GM12878 (cell line): ENCODE results near the gene KISS1R. TPM values are rescaled to one million over a fixed set of nuclear protein-coding genes. Genes with fewer than 3 reads are reported as not detected.

ENCODE experiments used
- HDAC2 ChIP-seq: fragments of 200-600 bp; sonication (generic); IDR thresholded peaks from 2 replicates; pipeline ENCODE4 v1.6.1; 2017
- MEF2A ChIP-seq: IDR thresholded peaks from 2 replicates; pipeline ENCODE4 v1.6.1; 2011; ENCODE audit warnings: low read depth, mild to moderate bottlenecking, low read length, moderate library complexity; ENCODE audit not compliant: insufficient read depth
- MYB ChIP-seq: fragments of 150-350 bp; IDR thresholded peaks from 2 replicates; pipeline ENCODE4 v1.6.1; 2014; ENCODE audit warnings: mild to moderate bottlenecking, low read depth, low read length, borderline replicate concordance
- NR2F1 ChIP-seq: fragments of 450-650 bp; conservative IDR thresholded peaks from 2 replicates; pipeline ENCODE4 v1.6.1; 2017; ENCODE audit warnings: mild to moderate bottlenecking
- POLR2A ChIP-seq: IDR thresholded peaks from 2 replicates; pipeline ENCODE4 v1.6.1; 2011; ENCODE audit warnings: low read depth, mild to moderate bottlenecking, low read length
- POLR2AphosphoS5 ChIP-seq: IDR thresholded peaks from 2 replicates; pipeline ENCODE4 v1.6.1; 2011; ENCODE audit warnings: mild to moderate bottlenecking, low read length, inconsistent platforms
- RUNX3 ChIP-seq: IDR thresholded peaks from 2 replicates; pipeline ENCODE4 v1.6.1; 2012; ENCODE audit warnings: low read length, inconsistent platforms
- SIX5 ChIP-seq: IDR thresholded peaks from 2 replicates; pipeline ENCODE4 v1.6.1; 2011; ENCODE audit warnings: mild to moderate bottlenecking, low read depth, low read length, moderate library complexity; ENCODE audit not compliant: severe bottlenecking
- SMARCA5 ChIP-seq: fragments of 450-650 bp; IDR thresholded peaks from 2 replicates; pipeline ENCODE4 v1.6.1; 2017; ENCODE audit warnings: mild to moderate bottlenecking
- polyA plus RNA-seq, 11 experiments: library from polyadenylated mRNA; depleted of rRNA in 4 of 11; unstranded in 6 of 11; stranded (reverse) in 5 of 11; fragments of >200 nt; fragmentation: Nextera tagmentation in 4 of 11; fragmentation: Illumina TruSeq in 1 of 11; extraction: Ambion mirVana in 4 of 11; extraction: Trizol in 1 of 11; gene quantifications; 1 replicate in 1 of 11; 2 replicates in 10 of 11; pipeline versions ENCODE4 v1.2.1 to v1.2.3, GENCODE V29; 2011 to 2016; ENCODE audit warnings: inconsistent platforms in 2 of 11, missing spikeins in 2 of 11, low read depth in 1 of 11
- total RNA-seq, 4 experiments: library from RNA; depleted of rRNA in 3 of 4; stranded (reverse); fragments of >200 nt in 3 of 4; fragmentation: Illumina TruSeq in 1 of 4; extraction: Trizol in 1 of 4; gene quantifications; 2 replicates each; pipeline versions ENCODE4 v1.2.1 to v1.2.3, GENCODE V29; 2013 to 2021
- TF ChIP-seq, protein P1 (sequence below): fragments of 450-650 bp; IDR thresholded peaks from 2 replicates; pipeline ENCODE4 v1.6.1; 2017; ENCODE audit warnings: mild to moderate bottlenecking, moderate library complexity
- TF ChIP-seq, protein P2 (sequence below): IDR thresholded peaks from 2 replicates; pipeline ENCODE4 v1.6.1; 2012; ENCODE audit warnings: mild to moderate bottlenecking, low read depth, low read length
- TF ChIP-seq, protein P3 (sequence below): IDR thresholded peaks from 2 replicates; pipeline ENCODE4 v1.6.1; 2012; ENCODE audit warnings: improper control_type of control experiment, low read depth, low read length; ENCODE audit not compliant: insufficient replicate concordance
- TF ChIP-seq, protein P4 (sequence below): fragments of 450-650 bp; conservative IDR thresholded peaks from 2 replicates; pipeline ENCODE4 v1.6.1; 2017; ENCODE audit warnings: mild to moderate bottlenecking, moderate library complexity
- TF ChIP-seq, protein P5 (sequence below): IDR thresholded peaks from 2 replicates; pipeline ENCODE4 v1.6.1; 2012; ENCODE audit warnings: low read depth, low read length, improper control_type of control experiment

The KISS1R gene
- total and polyA plus RNA-seq, 10 of the 15 experiments (the other 5 are each of a cell fraction or from before 2014, with no cell fraction given), result 0.13 to 2.7 (median 1.4) TPM; not detected in 3

DNA sequence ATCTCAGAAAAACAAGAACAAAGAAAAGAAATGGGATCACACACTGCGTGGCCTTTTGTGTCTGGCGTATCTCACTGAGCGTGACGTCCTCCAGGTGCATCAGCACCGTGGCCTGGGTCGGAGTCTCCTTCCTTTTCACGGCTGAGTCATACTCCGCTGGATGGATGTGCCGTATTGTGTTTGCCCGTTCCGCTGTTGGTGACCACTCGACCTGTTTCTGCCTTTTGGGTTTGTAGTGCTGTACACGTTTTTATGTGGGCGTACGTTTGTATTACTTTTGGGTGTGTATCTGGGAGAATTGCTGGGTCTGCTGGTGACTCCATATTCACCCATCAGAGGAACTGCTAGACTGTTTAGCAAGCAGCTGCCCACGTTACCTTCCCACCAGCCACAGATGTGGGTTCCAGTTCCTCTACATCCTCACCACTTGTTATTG lies 20.1 kb downstream of the KISS1R start (continued):
- TF ChIP-seq, protein P1, sequence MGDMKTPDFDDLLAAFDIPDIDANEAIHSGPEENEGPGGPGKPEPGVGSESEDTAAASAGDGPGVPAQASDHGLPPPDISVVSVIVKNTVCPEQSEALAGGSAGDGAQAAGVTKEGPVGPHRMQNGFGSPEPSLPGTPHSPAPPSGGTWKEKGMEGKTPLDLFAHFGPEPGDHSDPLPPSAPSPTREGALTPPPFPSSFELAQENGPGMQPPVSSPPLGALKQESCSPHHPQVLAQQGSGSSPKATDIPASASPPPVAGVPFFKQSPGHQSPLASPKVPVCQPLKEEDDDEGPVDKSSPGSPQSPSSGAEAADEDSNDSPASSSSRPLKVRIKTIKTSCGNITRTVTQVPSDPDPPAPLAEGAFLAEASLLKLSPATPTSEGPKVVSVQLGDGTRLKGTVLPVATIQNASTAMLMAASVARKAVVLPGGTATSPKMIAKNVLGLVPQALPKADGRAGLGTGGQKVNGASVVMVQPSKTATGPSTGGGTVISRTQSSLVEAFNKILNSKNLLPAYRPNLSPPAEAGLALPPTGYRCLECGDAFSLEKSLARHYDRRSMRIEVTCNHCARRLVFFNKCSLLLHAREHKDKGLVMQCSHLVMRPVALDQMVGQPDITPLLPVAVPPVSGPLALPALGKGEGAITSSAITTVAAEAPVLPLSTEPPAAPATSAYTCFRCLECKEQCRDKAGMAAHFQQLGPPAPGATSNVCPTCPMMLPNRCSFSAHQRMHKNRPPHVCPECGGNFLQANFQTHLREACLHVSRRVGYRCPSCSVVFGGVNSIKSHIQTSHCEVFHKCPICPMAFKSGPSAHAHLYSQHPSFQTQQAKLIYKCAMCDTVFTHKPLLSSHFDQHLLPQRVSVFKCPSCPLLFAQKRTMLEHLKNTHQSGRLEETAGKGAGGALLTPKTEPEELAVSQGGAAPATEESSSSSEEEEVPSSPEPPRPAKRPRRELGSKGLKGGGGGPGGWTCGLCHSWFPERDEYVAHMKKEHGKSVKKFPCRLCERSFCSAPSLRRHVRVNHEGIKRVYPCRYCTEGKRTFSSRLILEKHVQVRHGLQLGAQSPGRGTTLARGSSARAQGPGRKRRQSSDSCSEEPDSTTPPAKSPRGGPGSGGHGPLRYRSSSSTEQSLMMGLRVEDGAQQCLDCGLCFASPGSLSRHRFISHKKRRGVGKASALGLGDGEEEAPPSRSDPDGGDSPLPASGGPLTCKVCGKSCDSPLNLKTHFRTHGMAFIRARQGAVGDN, result no peak
- TF ChIP-seq POLR2AphosphoS5 (peak; percentile 33; the same call in 1 of the 2 replicates), NR2F1 (no peak), MEF2A (no peak), MYB (no peak), SIX5 (no peak), RUNX3 (peak; percentile 69), HDAC2 (no peak), SMARCA5 (peak; percentile 54; the same call in 1 of the 2 replicates), POLR2A (no peak)
- TF ChIP-seq, protein P2, sequence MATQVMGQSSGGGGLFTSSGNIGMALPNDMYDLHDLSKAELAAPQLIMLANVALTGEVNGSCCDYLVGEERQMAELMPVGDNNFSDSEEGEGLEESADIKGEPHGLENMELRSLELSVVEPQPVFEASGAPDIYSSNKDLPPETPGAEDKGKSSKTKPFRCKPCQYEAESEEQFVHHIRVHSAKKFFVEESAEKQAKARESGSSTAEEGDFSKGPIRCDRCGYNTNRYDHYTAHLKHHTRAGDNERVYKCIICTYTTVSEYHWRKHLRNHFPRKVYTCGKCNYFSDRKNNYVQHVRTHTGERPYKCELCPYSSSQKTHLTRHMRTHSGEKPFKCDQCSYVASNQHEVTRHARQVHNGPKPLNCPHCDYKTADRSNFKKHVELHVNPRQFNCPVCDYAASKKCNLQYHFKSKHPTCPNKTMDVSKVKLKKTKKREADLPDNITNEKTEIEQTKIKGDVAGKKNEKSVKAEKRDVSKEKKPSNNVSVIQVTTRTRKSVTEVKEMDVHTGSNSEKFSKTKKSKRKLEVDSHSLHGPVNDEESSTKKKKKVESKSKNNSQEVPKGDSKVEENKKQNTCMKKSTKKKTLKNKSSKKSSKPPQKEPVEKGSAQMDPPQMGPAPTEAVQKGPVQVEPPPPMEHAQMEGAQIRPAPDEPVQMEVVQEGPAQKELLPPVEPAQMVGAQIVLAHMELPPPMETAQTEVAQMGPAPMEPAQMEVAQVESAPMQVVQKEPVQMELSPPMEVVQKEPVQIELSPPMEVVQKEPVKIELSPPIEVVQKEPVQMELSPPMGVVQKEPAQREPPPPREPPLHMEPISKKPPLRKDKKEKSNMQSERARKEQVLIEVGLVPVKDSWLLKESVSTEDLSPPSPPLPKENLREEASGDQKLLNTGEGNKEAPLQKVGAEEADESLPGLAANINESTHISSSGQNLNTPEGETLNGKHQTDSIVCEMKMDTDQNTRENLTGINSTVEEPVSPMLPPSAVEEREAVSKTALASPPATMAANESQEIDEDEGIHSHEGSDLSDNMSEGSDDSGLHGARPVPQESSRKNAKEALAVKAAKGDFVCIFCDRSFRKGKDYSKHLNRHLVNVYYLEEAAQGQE, result no peak
- TF ChIP-seq, protein P3, sequence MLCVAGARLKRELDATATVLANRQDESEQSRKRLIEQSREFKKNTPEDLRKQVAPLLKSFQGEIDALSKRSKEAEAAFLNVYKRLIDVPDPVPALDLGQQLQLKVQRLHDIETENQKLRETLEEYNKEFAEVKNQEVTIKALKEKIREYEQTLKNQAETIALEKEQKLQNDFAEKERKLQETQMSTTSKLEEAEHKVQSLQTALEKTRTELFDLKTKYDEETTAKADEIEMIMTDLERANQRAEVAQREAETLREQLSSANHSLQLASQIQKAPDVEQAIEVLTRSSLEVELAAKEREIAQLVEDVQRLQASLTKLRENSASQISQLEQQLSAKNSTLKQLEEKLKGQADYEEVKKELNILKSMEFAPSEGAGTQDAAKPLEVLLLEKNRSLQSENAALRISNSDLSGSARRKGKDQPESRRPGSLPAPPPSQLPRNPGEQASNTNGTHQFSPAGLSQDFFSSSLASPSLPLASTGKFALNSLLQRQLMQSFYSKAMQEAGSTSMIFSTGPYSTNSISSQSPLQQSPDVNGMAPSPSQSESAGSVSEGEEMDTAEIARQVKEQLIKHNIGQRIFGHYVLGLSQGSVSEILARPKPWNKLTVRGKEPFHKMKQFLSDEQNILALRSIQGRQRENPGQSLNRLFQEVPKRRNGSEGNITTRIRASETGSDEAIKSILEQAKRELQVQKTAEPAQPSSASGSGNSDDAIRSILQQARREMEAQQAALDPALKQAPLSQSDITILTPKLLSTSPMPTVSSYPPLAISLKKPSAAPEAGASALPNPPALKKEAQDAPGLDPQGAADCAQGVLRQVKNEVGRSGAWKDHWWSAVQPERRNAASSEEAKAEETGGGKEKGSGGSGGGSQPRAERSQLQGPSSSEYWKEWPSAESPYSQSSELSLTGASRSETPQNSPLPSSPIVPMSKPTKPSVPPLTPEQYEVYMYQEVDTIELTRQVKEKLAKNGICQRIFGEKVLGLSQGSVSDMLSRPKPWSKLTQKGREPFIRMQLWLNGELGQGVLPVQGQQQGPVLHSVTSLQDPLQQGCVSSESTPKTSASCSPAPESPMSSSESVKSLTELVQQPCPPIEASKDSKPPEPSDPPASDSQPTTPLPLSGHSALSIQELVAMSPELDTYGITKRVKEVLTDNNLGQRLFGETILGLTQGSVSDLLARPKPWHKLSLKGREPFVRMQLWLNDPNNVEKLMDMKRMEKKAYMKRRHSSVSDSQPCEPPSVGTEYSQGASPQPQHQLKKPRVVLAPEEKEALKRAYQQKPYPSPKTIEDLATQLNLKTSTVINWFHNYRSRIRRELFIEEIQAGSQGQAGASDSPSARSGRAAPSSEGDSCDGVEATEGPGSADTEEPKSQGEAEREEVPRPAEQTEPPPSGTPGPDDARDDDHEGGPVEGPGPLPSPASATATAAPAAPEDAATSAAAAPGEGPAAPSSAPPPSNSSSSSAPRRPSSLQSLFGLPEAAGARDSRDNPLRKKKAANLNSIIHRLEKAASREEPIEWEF, result no peak
- TF ChIP-seq, protein P4, sequence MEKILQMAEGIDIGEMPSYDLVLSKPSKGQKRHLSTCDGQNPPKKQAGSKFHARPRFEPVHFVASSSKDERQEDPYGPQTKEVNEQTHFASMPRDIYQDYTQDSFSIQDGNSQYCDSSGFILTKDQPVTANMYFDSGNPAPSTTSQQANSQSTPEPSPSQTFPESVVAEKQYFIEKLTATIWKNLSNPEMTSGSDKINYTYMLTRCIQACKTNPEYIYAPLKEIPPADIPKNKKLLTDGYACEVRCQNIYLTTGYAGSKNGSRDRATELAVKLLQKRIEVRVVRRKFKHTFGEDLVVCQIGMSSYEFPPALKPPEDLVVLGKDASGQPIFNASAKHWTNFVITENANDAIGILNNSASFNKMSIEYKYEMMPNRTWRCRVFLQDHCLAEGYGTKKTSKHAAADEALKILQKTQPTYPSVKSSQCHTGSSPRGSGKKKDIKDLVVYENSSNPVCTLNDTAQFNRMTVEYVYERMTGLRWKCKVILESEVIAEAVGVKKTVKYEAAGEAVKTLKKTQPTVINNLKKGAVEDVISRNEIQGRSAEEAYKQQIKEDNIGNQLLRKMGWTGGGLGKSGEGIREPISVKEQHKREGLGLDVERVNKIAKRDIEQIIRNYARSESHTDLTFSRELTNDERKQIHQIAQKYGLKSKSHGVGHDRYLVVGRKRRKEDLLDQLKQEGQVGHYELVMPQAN, result no peak
- TF ChIP-seq, protein P5, sequence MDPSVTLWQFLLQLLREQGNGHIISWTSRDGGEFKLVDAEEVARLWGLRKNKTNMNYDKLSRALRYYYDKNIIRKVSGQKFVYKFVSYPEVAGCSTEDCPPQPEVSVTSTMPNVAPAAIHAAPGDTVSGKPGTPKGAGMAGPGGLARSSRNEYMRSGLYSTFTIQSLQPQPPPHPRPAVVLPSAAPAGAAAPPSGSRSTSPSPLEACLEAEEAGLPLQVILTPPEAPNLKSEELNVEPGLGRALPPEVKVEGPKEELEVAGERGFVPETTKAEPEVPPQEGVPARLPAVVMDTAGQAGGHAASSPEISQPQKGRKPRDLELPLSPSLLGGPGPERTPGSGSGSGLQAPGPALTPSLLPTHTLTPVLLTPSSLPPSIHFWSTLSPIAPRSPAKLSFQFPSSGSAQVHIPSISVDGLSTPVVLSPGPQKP, result no peak
